Measurements from ENCODE around the gene ADAMTS7.
"Not testable (repeated sequence)": the region's sequence is repeated elsewhere in the genome, so short reads cannot be mapped to it uniquely, and the experiment has no call there.

Gene ADAMTS7, protein sequence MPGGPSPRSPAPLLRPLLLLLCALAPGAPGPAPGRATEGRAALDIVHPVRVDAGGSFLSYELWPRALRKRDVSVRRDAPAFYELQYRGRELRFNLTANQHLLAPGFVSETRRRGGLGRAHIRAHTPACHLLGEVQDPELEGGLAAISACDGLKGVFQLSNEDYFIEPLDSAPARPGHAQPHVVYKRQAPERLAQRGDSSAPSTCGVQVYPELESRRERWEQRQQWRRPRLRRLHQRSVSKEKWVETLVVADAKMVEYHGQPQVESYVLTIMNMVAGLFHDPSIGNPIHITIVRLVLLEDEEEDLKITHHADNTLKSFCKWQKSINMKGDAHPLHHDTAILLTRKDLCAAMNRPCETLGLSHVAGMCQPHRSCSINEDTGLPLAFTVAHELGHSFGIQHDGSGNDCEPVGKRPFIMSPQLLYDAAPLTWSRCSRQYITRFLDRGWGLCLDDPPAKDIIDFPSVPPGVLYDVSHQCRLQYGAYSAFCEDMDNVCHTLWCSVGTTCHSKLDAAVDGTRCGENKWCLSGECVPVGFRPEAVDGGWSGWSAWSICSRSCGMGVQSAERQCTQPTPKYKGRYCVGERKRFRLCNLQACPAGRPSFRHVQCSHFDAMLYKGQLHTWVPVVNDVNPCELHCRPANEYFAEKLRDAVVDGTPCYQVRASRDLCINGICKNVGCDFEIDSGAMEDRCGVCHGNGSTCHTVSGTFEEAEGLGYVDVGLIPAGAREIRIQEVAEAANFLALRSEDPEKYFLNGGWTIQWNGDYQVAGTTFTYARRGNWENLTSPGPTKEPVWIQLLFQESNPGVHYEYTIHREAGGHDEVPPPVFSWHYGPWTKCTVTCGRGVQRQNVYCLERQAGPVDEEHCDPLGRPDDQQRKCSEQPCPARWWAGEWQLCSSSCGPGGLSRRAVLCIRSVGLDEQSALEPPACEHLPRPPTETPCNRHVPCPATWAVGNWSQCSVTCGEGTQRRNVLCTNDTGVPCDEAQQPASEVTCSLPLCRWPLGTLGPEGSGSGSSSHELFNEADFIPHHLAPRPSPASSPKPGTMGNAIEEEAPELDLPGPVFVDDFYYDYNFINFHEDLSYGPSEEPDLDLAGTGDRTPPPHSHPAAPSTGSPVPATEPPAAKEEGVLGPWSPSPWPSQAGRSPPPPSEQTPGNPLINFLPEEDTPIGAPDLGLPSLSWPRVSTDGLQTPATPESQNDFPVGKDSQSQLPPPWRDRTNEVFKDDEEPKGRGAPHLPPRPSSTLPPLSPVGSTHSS (N-terminal part only)

DNA sequence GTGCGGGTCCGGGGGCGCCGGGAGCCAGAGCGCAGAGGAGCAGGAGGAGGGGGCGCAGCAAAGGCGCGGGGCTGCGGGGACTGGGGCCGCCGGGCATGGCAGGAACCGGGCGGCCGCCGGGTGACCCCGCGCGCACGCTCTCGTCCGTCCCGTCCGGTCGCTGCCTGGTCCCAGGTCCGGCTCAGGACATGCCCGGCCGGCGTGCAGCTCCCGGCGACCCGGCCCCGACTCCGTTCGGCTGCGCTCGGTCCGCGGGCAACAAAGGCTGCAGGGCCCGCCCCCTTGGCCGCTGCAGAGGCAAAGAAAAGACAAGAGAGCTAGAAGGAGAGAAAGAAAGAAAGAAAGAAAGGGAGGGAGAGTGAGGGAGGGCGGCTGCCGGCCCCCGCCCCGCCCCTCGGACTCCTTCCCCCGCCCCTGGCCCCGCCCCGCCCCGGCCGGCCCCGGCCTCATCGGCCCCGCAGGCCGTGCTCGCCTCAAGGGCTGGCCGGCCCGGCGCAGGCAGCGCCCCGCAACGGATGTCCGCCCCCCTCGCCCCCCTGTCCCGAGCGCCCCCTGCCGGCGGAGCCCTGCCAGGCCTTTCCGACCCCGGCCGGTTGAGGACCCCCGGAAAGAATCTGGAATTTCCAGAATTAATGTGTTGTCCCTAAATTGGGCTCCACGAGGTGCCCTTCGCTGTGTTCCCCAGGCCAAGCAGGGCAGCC lies at the start of gene ADAMTS7:
TSS of gene ADAMTS7 (minus strand) at position 341 of the 701 bp plus-strand sequence. CDS start at position 97, 244 bp downstream.
- peak; percentile 32 for DNase-seq (ENCODE audit: low read depth)

DNA sequence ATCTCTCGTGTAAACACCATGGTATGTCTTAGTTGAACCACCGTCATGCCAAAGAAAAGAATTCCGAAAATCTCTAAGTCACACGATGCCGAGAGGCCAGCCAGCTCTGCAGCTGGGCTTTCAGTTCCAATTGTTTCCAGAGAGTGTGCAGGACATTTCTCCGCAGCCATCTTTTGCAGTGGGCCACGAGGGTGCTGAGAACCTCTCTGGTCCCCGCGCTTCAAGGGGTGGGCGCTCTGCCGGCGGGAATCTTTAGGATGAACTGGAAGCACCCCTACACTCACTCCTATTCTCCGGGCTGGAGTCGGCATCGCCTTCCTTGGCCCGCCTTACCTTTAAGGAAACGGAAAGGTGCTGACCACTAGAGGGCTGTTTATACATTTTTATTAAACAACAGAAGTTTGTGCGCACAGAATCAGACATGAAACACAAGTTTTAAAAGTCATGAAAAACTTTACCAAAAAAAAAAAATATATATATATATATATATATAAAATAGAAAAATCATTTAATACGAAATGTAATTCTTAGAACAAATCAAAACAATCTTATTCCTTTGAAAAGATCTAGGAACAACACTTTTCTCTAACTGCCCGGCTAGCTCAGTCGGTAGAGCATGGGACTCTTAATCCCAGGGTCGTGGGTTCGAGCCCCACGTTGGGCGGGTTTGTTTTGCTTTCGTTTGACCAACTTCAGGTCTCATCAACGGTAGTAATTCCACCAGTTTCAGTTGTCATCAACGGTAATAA lies 48.9 kb upstream of the ADAMTS7 start:
- peak; percentile 58 for DNase-seq (ENCODE audit: low read depth)

DNA sequence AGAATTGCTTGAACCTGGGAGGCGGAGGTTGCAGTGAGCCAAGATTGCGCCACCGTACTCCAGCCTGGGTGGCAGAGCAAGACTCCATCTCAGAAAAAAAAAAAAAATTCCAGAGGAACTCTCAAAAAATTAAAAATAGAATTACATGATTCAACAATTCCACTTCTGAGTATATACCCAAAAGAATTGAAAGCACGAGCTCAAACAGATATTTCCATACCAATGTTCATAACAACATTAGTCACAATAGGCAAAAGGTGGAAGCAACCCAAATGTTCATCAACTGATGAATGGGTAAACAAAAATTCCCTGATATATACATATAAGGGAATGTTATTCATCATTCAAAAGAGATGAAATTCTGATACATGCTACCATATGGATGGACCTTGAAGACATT lies 44.5 kb upstream of the ADAMTS7 start:
- no peak for DNase-seq (ENCODE audit: low read depth)

DNA sequence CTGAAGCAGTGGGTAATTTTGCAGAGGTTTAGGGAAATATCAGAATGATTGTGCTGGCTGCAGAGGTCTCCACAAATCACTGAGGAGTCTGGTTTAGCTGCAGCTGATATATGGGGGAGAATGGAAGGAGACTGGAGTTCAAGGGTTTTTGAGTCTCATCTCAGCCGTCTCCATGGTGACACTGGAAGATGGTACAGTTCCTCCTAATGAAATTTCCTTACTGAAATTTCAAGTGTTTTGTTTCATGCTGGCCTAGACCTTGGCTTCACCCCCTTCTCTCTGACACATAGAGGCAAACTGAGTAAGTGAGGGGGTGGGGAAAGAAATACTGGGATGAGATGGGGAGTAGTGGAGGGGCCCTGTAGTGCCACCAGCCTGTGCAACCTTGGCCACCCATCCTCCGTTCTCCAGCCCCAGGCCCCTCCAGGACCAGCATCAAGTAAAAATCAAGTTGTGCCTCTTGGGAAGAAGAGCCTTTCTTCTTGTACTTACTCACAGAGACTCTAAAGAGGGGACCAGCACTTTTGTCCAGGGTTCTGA lies 43.6 kb upstream of the ADAMTS7 start:
- no peak for DNase-seq (ENCODE audit: low read depth)

DNA sequence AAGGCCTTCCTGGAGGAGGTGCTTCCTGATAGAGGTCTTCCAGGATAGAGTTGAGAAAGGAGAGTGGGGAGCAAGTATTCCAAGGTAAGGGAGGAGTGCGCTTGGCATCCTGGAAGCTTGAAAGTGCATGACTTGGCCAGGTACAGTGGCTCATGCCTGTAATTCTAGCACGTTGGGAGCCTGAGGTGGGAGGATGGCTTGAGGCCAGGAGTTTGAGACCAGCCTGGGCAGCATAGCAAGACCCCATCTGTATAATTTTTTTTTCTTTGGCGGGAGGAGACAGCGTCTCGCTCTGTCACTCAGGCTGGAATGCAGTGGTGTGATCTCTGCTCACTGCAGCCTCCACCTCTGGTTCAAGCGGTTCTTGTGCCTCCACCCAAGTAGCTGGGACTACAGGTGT lies 42.2 kb upstream of the ADAMTS7 start:
- DNase-seq (ENCODE audit: low read depth) = no peak

DNA sequence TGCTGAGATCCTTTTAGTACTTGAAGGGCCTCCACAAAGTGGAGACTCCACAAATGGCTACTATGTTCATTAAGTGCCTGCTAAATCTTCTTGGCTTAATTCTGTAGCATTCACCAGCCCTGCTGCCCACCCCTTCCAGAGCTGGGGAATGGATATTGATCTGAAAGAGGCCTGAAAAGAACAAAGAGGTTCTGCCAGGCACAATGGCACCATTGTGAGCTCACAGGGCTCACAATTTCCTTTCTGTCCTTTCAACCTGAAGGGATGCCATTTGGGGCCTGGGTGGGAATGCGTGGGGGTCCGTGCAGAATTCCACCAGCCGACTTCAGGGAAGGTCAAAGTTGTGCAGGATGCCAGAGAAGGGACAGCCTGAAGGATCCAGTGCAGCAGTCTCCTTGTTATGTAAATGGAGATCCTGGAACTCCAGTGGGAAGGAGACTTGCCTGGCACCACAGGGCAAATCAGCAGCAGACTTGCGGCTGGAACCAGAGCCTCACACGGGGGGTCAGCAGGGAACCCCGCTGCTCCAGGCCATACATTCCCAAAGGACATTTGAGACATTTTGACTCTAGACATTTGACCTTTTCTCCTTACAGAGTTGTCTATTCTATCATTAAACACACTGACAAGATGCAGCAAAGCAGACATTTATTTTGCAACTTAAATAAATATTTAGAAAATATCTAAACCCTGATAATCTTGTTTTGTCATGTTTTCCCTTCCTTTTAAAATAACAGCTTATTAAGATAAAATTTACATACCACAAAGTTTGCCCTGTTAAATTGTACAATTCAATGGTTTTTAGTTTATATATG lies 39.9 kb upstream of the ADAMTS7 start:
- no peak for DNase-seq (ENCODE audit: low read depth)

DNA sequence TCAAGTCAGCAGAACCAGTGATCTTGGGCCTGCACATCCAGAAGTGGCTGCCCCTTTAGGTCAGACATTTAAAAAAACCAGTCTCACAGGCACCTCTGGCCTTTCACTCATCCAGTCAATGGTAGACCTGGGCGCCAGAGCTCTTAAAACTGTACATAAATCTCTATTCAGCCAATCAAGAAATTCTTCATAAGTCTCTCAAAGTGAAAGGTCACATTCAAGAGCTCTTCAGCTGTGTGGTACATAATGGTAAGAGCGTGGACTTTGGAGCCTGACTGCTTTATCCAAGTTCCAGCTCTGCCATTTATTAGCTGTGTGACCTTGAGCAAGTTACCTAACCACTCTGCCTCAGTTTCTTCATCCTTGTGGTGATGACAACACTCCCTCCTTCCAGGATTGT lies 39.1 kb upstream of the ADAMTS7 start:
- no peak for DNase-seq (ENCODE audit: low read depth)

DNA sequence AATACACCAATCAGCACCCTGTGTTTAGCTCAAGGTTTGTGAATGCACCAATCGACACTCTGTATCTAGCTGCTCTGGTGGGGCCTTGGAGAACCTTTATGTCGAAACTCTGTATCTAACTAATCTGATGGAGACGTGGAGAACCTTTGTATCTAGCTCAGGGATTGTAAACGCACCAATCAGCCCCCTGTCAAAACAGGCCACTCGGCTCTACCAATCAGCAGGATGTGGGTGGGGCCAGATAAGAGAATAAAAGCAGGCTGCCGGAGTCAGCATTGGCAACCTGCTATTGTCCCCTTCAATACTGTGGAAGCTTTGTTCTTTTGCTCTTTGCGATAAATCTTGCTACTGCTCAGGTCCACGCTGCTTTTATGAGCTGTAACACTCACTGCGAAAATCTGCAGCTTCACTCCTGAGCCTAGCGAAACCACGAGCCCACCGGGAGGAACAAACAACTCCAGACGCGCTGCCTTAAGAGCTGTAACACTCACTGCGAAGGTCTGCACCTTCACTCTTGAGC lies 36.2 kb upstream of the ADAMTS7 start:
- not testable (repeated sequence) for DNase-seq (ENCODE audit: low read depth)

DNA sequence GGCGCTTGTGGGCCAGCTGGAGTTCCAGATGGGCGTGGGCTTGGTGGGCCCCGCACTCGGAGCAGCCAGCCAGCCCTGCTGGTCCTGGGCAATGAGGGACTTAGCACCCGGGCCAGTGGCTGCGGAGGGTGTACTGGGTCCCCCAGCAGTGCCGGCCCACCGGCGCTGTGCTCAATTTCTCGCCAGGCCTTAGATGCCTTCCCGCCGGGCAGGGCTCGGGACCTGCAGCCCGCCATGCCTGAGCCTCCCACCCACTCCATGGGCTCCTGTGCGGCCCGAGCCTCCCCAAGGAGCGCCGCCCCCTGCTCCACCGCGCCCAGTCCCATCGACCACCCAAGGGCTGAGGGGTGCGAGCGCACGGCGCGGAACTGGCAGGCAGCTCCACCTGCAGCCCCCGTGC lies 35.6 kb upstream of the ADAMTS7 start:
- not testable (repeated sequence) for DNase-seq (ENCODE audit: low read depth)

DNA sequence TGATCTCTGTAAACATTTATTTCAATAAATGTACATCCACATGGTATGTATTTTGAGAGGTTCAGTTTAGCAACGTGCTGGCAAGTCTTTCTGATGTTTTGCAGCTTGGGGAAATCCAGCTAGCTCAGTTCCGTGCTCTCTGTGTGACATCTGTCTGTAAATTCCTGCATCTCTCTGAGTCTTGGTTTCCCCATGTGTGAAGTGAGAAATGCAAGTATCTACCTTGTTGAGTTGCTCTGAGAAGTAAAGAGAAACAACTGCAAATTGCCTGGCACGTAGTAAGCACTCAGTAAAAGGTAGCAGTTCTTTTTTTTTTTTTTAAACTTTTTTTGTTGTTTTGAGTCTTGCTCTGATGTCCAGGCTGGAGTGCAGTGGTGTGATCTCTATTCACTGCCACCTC lies 31.3 kb upstream of the ADAMTS7 start:
- DNase-seq (ENCODE audit: low read depth) = no peak

DNA sequence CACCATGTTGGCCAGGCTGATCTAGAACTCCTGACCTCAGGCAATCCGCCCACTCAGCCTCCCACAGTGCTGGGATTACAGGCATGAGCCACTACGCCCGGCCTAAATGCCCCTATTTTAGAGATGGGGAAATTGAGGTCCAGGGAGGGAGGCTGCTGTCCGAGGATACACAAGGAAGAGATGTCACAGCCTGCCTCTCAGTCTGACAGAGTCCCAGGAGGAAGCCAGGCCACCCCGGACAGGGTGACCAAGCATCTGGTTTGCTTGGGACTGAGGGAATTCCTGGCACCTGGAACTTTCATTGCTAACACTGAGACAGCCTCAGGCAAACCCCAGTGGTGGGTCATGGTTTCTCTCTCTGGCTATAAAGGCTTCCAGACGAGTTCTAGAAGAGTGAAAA lies 30.6 kb upstream of the ADAMTS7 start:
- DNase-seq (ENCODE audit: low read depth) = no peak

DNA sequence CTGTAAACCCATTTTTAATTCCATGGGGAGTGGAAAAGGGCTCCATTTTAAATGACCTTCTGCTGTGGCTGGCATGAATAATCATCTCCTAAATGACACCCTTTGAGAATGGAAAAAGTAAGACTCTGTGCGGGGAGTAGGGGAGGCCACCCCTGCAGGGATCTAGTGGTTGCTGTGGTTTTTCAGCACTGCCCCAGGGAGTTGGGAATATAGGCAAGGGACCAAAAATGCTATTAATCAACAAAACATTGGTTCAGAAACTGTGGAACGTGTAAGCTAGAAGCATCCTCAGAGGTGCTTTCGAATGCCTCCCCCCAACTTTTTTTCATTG lies 30.1 kb upstream of the ADAMTS7 start:
- no peak for DNase-seq (ENCODE audit: low read depth)

DNA sequence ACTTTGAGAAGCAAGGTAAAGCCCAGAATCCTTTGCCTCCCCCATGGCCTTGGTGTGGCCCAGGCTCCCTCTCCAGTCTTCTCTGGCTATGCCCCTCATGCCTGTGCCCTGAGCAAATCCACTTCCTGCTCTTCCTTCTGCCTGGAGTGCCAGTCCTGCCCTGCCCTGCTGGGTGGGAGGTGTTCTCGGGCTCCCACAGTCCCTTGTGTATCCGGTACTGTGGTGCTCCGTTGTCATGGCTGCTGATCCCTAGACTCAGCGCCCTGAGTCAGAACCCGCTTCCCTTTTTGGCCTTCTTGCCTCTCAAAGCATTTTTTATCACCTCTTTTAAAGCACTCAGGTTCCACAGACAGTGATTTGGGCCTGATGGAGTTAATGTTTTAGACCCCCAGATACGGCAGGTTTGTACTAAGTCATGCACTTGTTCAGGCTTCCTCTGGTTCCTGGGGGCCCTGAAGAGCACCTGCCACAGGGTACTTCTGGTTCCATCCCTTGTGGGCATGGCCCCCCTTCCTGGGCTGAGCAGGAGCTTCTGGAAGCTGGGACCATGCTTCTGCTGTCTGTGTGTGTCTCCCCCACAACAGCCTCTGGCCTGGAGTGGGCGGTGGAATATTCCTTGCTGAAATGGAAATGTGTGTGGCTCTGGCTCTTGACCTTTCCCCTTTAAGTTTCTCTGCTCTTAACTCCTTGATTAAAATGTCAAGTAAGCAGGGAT lies 29.6 kb upstream of the ADAMTS7 start:
- no peak for DNase-seq (ENCODE audit: low read depth)

DNA sequence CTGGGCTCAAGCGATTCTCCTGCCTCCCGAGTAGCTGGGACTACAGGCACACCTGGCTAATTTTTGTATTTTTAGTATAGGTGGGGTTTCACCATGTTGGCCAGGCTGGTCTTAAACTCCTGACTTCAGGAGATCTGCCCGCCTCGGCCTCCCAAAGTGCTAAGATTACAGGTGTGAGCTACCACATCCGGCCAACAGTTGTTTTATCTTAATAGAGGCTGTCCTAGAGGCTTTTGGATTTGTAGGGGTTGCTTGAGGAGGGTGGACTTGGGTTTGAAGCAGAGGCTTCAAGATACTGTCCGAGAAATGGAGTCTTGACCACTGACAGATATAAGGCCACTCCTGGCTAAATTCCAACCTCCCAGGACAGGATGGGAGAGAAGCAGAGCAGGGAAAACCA lies 27.9 kb upstream of the ADAMTS7 start:
- DNase-seq (ENCODE audit: low read depth) = not testable (repeated sequence)

DNA sequence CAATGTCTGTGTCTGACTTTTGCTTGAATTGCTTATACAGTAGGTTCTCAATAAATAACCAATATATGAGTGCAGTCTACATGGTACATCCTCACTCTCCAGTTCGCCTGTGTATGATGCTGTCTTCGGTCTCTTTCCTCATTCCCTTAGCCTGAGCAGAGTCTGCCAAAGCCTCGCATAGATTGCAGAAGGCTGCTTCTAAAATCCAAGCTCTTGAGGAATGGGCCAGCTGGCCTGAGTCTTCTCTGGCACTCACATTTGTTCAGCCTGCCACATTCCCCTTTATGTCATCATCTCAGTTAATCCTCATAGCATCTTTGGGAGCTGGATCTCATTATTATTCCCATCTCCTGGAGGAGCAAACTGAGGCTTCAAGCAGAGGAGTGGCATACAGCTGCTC lies 27.2 kb upstream of the ADAMTS7 start:
- peak; percentile 17 for DNase-seq (ENCODE audit: low read depth)

DNA sequence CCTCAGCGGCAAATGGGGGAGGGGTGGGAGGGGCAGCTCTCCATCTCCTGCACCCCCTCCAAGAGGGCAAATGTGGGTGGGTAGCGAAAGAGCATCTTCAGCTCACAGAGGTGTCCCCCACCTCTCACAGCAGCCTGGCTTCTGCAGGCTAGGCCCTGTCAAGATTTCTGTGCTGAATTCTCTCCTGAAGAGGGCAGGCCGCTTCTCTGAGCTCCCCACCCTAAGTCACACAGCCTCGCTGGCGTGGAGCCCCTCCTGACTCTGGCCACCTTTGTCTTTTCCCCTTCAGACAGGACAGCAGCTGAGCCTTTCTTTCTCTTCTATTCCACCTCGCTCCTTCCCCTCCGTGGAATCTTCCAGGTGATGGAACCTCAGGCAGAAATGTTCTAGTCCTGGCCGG lies 26.3 kb upstream of the ADAMTS7 start:
- DNase-seq (ENCODE audit: low read depth) = no peak

DNA sequence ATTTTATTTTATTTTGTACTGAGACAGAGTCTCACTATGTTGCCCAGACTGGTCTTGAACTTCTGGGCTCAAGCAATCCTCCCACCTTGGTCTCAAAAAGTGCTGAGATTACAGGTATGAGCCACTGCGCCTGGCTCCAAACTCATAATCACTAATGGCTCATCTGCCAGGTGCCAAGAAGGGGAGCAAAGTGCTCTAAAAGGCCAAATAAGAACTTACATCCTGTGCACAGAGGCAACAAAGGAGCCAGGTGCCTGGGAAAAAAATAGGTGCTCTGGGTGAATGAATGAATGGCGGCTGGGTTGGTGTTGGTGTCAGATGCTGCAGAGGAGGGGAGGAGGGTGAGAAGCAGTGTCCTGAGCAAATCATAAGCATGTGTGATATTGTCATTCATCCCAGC lies 25.9 kb upstream of the ADAMTS7 start:
- DNase-seq (ENCODE audit: low read depth) = no peak

DNA sequence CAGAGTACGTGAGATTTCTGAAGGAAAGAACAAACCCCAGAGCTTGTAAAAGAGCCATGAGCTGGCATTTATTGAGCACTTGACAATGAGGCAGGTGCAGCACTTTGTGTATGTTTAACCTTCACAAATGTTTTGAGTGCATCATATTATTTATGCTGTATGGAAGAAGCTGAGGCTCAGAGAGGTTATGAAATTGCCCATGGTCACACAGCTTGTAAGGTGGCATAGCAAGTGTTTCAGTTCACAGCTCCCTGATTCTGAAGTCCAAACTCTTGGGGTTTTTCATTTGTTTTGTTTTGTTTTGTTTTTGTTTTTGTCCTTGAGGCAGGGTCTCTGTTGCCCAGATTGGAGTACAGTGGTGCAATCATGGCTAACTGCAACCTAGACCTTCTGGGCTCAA lies 25.1 kb upstream of the ADAMTS7 start:
- DNase-seq (ENCODE audit: low read depth) = no peak
